Dedifferentiated amniotic fluid mesenchymal stem cell (primary cell): ENCODE data around the gene ZBTB8OS.
A peak's percentile ranks its signal among the peaks of the same experiment; 100 is the strongest.
"Not testable (repeated sequence)": the region's sequence is repeated elsewhere in the genome, so short reads cannot be mapped to it uniquely, and the experiment has no call there.

Experiments used
- DNase-seq: peaks from one replicate; pipeline ENCODE4 v3.0.0-alpha.2; 2016; ENCODE audit errors: extremely low spot score

Gene ZBTB8OS

DNA sequence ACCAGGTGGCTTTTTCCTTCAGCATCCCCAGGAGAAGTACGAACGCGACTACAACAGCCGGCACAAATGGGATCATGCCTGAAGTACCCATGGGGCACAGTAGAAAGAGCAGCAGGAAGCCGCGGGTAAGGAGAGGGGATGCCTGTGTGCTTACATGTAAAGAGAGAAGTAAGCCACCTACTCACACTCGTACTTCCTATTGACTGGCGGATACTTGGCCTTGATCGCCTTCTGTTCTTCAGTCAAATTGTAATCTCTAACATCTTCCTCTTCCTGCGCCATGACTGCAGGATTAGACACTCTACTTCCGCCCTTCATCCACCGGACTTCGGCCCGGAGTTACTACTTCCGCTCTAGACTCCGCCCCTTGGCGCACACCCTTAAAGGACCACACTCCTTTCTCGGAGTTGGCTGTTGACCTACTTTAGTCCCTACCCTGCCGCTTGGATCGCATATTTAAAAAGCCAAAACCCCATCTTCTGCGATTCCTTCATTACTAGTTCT is at the start of gene ZBTB8OS:
Gene ZBTB8OS, minus strand, starts transcription at position 303 of the 504 bp plus-strand sequence. Its CDS starts 21 bp downstream, at position 282.
- peak; percentile 96 for DNase-seq

DNA sequence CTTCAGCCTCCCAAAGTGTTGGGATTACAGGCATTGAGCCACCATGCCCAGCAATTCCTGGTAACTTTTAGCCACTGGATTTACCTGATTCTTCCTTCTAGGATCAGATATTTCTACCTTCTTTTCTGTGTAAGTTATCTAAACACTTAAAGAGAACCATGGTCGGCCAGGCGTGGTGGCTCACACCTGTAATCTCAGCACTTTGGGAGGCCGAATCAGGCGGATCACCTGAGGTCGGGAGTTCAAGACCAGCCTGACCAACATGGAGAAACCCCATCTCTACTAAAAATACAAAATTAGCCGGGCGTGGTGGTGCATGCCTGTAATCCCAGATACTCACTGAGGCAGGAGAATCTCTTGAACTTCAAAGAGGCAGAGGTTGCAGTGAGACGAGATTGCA is 46.6 kb upstream of the ZBTB8OS start:
- DNase-seq: not testable (repeated sequence)

DNA sequence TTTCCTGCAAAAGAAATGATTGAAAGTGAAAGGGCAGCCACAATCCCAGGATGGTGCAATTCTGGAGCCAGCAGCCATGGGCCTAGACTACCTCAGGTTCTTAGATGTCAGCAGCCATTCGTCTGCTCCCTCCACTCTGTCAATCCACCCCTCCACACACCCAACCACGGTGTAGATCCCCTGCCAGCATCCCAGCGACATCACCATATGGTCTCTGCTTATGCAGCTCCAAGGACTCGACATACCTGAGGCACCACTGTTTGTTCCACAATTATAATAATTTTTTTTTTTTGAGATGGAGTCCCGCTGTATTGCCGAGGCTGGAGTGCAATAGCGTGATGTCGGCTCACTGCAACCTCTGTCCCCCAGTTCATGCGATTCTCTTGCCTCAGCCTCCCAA is 45.7 kb upstream of the ZBTB8OS start:
- no peak for DNase-seq

GRCh38 chr1:32695098-32695904 is 45.0 kb upstream of the ZBTB8OS start:
- no peak for DNase-seq

GRCh38 chr1:32693455-32694174 is 43.3 kb upstream of the ZBTB8OS start:
- no peak for DNase-seq

DNA sequence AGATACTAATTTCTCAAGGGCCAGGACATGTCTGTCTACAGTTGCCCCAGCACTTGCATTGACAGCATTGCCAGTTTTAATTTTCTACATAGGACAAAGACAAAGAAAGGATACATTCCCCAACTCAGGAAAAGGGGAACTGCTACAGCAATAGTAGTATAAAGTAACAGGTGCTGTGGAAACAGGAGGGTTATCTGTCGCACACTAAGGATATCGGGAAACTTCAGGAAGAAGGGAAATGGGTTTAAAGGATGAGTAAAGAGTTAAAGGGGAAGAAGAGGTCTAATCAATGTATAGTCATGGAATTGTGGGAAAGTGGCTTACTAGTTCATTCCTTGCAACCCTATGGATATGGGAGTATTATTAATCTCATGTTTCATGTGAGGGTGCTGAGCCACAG is 36.0 kb upstream of the ZBTB8OS start:
- no peak for DNase-seq

DNA sequence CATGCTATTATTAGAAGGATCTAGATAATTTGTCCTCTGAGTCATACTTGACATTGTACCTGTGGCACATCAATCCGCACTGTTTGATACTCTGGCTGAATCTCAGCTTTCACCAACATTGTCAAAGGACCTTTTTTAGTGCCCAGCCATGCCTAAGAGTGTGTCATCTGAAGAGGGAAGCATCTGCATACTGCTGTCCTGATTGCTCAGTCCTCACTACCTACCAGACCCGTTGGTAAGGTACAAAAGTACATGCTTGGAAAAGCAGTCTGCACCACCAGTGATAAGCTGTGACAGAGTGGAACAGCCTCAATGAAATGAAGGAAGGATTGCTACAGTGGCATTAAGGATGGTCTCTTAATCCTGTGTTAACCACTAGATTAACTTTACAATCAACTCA is 35.1 kb upstream of the ZBTB8OS start:
- DNase-seq: no peak

GRCh38 chr1:32684167-32684811 is 33.9 kb upstream of the ZBTB8OS start:
- DNase-seq: no peak

- DNase-seq: no peak
Measured at GRCh38 chr1:32683397-32683796, 33.0 kb upstream of the ZBTB8OS start.

- DNase-seq: no peak
Measured at GRCh38 chr1:32681999-32682398, 31.6 kb upstream of the ZBTB8OS start.

DNA sequence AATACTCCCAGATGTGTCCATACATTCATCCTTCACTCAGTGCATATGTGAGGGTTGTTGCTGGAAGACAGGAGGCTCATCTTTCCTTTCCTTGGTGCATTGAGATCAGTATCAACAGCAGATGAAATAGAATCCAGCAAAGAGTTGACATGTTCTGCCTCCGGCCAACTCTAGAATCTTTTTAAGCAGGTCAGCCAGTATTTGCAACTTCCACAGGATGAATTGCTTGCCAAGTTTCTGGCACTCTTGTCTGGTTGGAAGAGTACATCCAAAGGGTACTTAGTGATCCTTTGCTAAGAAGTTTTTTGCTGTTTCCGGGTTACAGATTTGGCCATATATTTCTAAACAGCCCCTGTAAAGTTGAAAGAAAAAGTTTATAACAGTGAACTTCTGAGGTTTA is 31.2 kb upstream of the ZBTB8OS start:
- DNase-seq: no peak

- DNase-seq: no peak
Measured at GRCh38 chr1:32680642-32681041, 30.3 kb upstream of the ZBTB8OS start.

DNA sequence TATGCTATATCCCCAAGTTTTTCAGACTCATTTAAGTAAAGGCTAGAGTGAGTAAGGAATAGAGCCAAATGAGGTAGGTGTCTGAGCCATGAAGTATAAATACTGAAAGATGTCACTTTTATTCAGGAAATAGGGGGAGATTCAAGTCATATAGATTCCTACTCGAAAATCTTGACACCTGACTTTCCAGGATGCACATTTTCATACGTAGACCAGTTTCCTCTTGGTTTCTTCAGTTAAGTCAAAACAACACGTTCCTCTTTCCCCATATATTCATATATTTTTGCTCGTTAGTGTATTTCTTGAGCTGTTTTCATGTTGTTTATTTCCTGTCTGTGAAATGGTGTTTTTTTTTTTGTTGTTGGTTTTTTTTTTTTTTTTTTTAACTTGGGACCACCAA is 29.6 kb upstream of the ZBTB8OS start:
- DNase-seq: not testable (repeated sequence)

DNA sequence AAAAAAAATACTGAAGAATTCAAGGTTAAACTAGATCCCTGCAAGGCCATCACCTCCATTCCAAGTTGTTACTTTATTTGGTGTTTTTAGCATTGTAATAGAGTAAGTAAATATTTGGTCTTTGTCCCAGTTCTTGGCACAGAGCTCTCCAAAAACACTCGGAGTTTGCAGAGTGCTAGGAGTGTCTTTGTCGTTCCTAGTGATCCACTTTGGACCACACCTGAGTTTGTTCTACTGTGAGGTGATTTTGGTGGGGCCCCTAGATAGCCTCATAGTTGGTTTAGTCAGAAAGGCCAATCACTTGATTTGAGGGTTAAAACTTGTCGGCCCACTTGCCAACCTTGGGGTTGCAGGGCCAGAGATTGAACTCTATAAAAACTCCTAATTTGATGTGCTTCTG is 26.6 kb upstream of the ZBTB8OS start:
- DNase-seq: no peak

GRCh38 chr1:32668716-32669115 is 18.4 kb upstream of the ZBTB8OS start:
- not testable (repeated sequence) for DNase-seq

DNA sequence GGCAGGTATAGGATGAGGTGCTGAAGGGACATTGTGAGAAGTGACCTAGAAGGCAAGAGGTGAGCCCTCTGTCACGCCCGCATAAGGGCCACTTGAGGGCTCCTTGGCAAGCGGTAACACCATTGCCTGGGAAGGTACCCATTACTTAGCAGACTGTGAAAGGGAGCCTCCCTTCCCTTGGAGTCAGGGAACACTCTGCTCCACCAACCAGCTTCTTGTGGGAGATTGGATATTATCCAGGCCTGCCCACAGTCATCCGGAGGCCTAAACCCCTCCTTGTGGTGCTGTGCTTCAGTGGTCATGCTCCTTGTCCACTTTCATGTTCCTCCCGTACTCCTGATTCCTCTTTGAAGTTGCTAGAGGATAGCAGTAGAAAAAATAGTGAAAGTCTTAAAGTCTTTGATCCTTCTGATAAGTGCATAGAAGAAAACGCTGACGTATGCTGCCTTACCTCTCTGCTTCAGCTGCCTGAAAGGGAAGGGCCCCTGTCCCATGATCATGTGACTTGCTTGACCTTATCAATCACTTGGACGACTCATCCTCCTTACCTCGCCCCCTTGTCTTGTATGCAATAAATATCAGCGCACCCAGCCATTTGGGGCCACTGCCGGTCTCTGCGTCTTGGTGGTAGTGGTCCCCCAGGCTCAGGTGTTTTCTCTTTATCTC is 16.7 kb upstream of the ZBTB8OS start:
- DNase-seq: no peak

GRCh38 chr1:32665915-32666314 is 15.6 kb upstream of the ZBTB8OS start:
- DNase-seq: no peak

DNA sequence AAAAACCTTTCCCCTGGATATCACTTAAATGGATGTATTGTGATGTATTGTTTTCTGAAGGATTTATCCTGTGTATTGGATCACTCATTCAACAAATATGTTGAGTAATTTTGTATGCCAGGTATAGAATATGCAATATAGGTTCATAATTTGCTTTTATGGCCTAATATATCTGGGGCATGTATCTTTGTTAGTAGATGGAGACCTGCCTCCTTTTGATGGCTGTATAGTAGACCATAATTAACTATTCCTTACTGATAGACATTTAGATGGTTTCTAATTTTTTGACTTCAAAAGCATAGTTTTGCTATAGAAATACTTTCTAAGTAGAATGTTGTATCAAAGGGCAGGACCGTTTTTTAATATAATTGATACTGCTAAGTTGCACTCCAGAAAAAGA is 9.2 kb upstream of the ZBTB8OS start:
- DNase-seq: no peak

DNA sequence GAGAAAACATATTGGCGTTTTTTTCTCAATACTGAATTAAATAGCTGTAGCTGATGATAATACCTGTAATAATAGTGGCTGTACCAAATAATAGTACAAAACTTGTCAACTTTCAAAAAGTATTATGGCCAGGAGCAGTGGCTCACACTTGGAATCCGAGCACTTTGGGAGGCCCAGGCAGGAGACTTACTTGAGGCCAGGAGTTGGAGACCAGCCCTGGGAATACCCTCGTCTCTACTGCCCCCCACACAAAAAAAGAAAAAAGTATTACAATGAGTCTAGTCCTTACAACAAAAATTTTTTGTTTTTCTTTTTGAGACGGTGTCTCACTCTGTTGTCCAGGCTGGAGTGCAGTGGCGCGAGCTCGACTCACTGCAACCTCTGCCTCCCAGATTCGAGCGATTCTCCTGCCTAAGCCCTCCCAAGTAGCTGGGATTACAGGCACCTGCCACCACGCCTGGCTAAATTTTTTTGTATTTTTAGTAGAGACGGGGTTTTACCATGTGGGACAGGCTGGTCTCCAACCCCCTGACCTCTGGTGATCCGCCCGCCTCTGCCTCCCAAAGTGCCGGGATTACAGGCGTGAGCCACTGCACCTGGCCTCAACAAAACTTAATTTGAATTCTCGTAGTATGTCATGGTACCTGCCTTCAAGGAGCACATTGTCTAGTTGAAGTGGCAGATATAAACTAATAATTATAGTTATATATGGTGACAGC is 2.1 kb upstream of the ZBTB8OS start:
- DNase-seq: no peak

GRCh38 chr1:32651461-32652073 is 1.2 kb upstream of the ZBTB8OS start:
- peak; percentile 24 for DNase-seq
